GM12865 (cell line): Measurements from ENCODE around the gene KLHL17.
A peak's percentile ranks its signal among the peaks of the same experiment; 100 is the strongest.
"Not testable (repeated sequence)": the region's sequence is repeated elsewhere in the genome, so short reads cannot be mapped to it uniquely, and the experiment has no call there.

Experiments
- DNase-seq: peaks from one replicate; pipeline ENCODE4 v3.0.0; 2010; ENCODE audit warnings: low read depth
- H3K4me3 ChIP-seq: 2 replicates; pipeline ENCODE4 v1.5.1; 2011; ENCODE audit warnings: mild to moderate bottlenecking, low read depth, low read length, control low read depth
- CTCF ChIP-seq: IDR thresholded peaks from 2 replicates; pipeline ENCODE4 v1.5.1; 2011; ENCODE audit warnings: low read length, control low read depth, low read depth, inconsistent platforms; ENCODE audit not compliant: insufficient read depth; ENCODE audit errors: missing control alignments

The KLHL17 gene

GRCh38 chr1:992362-992761 is 32.0 kb downstream of the KLHL17 start:
- no peak for TF ChIP-seq CTCF

GRCh38 chr1:993379-993995 is 33.1 kb downstream of the KLHL17 start:
- no peak for TF ChIP-seq CTCF
- no peak overlapping the region for H3K4me3 ChIP-seq
- DNase-seq: no peak

More at GRCh38 chr1:992362-992761, 32.0 kb downstream of the KLHL17 start:
- DNase-seq: peak; percentile 56
- H3K4me3 ChIP-seq: no peak overlapping the region

- not testable (repeated sequence) for H3K4me3 ChIP-seq, DNase-seq
These were observed 34.2 kb downstream of the KLHL17 start for GRCh38 chr1:994546-994945.

GRCh38 chr1:995665-996633 is 35.6 kb downstream of the KLHL17 start:
- DNase-seq: no peak
- no peak for TF ChIP-seq CTCF
- H3K4me3 ChIP-seq: no peak overlapping the region

GRCh38 chr1:996851-997712 is 36.7 kb downstream of the KLHL17 start:
- H3K4me3 ChIP-seq: no peak overlapping the region
- DNase-seq: no peak
- no peak for TF ChIP-seq CTCF

- H3K4me3 ChIP-seq: no peak overlapping the region
- DNase-seq: no peak
- TF ChIP-seq CTCF: no peak
These were observed 37.3 kb downstream of the KLHL17 start for GRCh38 chr1:997713-997992.
